Fibroblast of gingiva (primary cell): Measurements from ENCODE around the gene TAX1BP1.

Source experiments
- DNase-seq: peaks from one replicate; pipeline ENCODE4 v3.0.0-alpha.2; 2011; ENCODE audit warnings: low read depth

The TAX1BP1 gene

DNA sequence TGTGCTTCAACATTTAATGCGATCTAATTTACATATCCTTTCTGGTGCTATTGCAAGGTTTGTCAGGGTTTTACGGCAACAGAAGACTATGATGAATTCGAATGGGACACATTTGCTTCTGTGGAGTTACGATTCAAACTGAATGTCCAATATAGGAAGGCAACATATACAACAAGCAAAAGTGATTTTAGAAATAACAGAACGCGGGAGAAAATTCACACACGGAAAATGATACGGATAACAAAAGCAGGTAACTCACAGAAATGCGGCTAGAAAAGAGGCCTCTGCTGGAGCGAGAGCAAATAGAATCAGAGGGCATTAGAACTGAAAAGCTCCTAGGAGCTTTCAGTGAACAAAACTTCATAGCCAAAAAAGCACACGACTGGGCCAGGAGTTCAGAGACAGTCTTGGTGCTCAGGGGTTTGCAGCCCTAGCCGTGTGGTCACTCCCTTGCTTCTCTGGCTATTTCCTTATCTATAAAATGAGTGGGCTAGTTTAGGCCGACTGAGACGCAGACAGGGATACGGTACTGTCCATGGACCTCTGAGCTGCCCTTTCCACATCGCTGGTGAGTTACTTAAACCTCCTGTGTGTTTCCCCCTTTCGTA is 557 bp upstream of the TAX1BP1 start:
- no peak for DNase-seq

DNA sequence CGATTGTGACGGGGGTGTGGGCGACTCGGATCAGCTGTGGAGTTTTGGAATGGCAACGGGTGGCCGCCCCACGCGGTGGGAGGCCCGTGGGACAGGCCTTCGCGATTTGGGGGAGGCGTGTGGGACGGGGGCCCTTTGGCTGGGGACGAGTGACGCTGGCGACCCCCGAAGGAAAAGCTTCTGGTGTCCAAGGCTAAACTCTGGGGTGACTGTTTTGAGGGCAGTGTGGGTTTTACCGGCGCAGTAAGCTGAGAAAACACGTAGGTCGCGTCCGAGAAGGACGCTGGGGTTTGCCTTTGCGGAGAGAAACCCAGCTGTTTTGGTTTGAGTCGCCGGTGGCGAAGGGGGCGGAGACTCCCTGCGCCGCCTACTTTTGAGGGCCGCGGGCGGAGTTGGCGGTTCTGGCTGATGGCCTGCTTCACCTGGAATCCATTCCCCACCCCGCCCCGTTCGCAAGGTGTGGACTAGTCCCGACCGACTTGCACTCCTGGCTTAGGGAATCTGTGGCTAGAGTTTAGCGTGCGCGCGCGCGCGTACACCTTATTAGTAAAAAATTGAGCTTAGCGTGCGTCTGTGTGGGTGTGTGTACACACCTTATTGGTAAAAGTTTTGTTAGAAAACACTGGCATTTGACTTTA is 606 bp downstream of the TAX1BP1 start:
- peak; percentile 63 for DNase-seq

DNA sequence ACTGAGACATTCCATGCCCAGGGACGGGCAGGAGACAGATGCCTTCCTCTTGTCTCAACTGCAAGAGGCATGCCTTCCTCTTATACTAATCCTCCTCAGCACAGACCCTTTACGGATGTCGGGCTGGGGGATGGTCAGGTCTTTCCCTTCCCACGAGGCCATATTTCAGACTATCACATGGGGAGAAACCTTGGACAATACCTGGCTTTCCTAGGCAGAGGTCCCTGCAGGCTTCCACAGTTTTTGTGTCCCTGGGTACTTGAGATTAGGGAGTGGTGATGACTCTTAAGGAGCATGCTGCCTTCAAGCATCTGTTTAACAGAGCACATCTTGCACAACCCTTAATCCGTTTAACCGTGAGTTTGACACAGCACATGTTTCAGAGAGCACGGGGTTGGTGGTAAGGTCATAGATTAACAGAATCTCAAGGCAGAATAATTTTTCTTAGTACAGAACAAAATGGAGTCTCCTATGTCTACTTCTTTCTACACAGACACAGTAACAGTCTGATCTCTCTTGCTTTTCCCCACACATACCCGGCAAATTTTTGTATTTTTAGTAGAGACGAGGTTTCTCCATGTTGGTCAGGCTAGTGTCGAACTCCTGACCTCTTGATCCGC is 2.2 kb downstream of the TAX1BP1 start:
- peak; percentile 6 for DNase-seq

DNA sequence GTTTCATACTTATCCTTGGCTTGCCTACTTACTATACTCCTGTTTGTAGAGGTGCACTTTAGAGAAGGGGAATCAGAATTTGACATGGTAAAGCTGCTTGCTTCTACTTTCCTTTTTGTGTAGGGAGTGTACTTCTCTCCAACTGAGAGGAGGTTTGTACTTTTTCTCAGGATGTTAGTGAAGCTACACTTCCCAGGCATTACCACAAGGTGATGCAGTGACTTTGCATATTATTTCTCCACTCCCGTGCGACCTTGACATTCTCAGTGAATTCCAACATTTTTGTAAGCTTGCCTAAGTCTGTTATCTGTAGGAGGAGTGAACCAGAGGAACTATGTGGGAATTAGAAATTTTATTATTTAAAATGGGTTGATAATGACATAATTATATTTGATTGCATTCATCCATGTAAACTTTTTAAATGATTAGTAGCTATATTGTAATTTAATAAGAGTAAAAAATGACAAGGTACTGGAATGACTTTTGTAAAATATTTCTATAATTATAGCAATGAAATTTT is 5.2 kb downstream of the TAX1BP1 start:
- peak; percentile 19 for DNase-seq

DNA sequence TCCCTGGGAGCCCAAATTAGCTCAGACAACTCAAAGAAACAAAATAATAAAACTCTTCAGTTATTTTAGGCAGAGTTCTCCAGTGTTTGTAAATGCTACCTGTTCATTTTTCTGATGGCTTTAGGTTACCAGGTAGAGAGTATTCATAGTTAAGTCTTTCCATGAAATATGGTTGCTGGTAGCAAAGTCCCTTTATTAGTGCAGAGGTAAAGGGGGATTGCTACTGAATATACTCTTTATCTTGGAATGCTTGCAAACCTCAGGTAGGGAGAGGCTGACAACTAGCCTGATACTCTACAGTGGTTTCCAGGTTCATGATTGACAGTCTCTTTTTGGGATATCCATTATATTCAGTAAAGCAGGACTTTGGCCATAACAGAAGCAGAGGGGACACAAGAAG is 6.5 kb downstream of the TAX1BP1 start:
- DNase-seq: no peak

DNA sequence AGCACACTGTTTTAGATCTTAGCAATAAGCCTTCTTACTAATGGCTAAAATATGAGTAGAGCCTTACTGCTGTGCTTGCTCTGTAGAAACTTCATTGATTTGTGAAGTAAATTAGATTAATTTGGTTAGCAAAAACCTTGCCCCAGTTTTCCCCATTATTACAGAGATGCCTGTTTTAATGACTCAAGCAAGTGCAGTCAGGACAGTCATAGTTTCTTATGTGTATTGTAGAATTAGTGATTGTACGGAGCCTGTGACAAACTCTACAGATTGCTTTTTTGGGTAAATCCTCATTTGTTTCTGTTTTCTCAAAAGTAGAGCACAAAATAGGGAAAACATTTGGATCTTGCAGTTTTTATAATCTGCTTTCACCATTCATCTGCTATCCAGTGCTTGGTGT is 7.0 kb downstream of the TAX1BP1 start:
- no peak for DNase-seq

DNA sequence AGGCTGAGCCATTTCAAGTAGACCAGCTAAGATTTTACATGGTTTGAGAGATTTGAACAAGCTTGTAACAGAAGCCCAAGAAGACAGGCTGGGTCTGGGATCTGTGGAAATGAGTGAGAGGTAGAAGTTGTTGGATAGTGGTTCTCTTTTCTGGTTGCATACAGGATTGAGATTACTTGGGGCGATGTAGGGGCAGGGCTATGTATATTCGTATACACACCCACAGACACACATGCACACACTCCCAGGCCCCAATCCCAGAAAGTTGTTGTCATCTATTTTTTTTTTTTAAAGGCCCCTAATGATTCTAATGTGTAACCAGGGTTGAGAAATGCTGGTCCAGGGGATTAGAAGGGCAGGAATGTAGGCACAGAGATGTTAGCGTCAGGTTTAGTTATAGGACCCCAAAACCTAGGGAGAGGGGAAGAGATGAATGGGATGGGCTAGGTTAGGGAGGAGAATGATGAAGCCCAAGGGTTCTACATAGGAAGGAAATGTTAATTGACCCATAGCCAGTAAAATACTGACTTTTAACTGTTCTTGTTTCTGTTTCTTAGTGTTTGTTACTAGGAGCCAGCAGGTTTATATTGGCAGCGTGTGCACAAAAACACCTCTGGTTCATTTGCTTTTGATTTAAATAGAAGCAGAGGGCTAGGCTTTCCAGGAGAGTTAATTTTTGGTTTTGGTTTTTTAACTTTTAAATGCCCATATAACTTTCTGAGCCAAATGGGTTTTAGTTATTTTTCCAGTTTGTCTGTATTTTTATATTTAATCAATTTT is 7.8 kb downstream of the TAX1BP1 start:
- DNase-seq: no peak

DNA sequence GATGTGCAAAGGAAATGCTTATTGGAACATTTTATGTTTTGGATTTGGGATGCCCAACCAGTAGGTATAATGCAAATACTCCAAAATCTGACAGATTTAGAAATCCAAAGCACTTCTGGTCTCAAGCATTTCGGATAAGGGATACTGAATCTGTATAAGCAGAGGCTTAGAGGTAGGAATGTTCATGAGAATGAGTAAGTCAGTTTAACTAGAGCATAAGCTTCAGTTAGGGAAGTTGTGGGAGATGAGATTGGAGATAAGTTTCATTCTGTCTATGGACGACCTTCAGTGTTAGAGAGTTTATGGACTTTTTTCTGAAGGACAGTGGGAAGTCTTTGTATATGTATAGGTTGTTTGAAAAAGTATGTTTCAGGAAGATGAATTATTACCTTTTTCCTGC is 10.4 kb downstream of the TAX1BP1 start:
- no peak for DNase-seq

DNA sequence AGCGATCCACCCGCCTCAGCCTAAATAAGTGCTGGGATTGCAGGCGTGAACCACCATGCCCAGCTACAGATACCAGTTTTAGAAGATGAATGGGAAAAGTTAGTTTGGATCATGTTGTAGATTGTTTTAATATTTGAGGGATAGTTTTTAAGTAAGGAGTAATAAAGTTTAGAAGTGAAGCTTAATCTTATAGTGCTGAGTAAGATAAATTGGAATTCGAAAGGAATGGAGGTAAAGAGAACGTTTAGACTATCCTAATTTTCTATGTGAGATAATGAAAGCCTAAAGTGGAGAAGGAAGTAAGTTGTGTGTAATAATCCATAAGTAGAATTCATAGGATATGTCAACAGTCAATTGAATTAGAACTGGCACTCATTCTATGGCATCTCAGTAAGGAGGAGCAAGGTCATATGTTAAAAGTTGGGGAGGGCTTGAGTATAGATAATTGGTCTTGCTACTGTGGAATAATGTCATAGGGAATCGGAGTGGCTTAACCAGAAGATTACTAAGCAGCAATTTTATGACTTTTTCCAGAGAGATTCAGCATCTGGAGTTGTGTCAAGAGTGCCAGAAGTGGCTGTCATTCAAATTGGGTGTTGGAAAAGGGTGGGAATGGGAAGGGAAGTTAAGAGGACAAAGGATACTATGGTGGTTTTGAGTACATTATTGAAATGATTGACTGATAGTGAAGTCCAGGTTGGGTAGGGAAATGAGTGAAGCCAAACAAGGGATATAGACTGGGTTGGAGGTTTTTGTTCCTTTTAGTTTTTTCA is 12.1 kb downstream of the TAX1BP1 start:
- no peak for DNase-seq

DNA sequence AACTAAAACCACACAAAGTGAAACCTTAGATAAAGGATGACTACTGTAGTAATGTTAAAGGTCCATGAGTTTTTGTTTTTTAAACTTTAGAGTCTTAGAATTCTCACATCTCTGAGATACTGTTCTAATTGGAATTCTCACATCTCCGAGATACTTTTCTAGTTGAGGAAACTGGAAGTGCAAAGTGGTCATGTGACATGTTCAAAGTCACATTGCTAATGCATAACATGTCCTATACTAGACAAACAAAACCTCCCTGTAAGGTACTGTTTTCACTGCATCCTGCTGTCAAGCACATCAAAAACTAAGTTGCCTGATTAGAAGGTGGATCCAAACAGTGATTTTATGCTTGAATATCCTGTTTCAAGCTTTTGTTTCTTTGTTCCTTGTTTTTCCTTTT is 13.9 kb downstream of the TAX1BP1 start:
- no peak for DNase-seq

DNA sequence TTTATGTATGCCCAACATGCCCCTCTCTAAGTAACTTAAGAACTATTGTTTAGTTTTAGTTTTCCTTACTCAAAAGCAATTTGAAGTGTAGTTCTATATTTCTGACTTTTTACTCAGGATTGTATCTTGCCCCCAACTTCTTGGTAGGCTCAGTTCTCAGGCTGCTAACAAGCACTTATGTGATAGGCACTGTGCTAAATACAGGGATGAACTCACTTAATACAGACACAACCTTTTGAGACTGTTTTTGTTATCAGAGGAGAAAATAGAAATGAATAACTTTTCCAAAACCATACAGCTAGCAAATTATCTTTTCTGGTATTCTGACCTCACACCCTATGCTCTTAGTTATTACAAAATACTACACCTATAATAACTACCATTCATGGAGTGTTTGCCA is 16.3 kb downstream of the TAX1BP1 start:
- DNase-seq: no peak

DNA sequence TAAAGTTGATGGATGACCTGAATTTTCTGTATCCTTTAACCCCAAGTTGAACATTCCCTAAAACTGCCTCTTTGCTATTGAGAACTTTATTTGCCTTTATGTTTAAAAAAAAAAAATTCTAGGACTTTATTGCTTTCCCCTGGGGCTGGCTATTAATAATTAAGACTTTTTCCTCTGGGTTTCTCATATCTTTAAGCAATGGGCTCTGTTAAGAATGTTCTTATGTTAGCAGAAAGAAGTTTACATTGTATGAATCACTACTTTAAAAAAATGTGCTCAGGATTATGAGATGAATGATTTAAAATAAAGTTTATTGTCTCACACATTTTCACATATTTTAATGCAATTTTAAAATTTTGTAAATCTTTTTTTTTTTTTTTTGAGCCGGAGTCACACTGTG is 19.5 kb downstream of the TAX1BP1 start:
- no peak for DNase-seq

DNA sequence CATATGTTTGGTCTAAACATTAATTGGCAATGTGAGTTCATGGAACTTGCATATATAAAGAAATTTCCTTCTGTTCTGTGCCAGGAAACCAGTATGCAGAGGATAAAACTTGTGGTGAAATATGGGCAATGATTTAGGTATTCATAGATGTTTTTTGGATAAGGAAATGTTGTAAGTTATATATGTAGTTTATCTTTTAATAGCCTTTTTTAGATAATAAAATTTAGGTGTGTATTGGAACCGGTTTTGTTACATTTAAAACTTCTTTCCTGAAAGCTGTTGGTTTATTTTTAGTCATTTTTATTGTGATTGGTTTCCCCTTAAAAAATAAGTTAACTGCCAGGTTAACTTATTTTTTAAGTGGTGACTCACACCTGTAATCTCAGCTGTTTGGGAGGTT is 22.1 kb downstream of the TAX1BP1 start:
- DNase-seq: no peak

DNA sequence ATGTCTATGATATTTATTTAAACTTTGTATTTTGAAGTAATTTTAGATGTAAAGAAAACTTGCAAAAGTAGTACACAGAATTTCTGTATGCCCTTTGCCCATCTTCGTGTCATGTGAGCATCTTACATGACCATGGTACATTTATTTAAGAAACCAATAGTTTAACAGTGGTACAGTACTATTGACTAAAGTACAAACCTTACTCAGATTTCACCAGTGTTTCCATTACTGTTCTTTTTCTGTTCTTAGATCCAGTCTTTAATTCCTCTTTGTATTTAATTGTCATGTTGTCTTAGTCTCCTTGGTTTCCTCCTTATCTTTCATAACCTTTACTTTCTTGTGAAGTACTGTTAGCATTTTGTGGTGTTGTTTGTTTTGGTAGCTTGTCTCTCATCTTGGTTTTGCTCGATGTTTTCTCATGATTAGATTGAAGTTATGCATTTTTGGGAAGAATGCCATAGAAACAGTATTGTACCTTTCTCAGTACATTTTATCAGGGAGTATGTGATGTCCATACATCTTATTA is 24.1 kb downstream of the TAX1BP1 start:
- DNase-seq: no peak

DNA sequence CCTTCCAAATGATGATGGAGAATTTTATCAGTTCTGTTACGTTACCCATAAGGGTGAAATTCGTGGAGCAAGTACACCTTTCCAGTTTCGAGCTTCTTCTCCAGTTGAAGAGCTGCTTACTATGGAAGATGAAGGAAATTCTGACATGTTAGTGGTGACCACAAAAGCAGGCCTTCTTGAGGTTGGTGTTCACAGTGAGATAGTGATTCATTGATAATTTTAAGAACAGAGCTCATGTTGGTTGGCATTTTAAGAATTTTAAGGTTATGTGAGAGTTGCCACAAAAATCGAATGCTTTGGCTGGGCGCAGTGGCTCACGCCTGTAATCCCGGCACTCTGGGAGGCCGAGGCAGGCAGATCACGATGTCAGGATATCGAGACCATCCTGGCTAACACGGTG is 25.9 kb downstream of the TAX1BP1 start:
- DNase-seq: no peak

DNA sequence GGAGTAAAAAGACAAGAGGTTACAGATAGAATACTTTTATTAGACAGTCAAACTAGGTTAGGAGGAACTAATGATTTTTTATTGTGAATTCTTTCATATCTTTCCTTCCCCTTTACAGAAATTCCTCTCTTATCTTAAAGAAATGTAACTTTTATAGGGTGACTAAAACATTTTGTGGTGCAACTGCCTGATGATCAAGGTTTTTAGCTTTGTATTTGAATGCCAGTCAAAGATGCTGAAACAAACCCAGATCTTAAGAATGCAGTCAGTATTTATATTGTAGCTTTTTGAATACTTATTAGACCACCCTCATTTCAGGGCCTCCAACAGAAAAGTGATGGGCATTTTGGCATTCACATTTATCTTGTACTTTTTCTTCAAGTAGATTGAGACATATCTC is 27.4 kb downstream of the TAX1BP1 start:
- DNase-seq: no peak

DNA sequence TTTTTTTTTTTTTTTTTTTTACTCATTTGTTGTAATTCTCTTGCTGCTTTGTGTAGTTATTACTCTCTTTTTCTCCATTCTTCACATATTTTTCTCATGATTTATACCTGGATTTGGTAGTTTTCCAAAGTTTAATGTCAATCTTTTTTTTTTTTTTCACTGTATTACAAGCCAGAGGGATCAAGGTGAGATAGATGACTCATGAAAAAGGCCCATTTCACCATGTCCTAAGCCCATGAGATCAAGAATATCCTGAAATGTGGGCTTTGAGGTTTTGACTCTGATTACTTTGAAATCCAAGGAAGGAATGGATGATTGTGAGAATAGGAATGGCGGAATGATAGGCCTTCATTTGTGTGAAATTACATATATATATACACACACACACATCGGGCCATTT is 31.1 kb downstream of the TAX1BP1 start:
- no peak for DNase-seq

DNA sequence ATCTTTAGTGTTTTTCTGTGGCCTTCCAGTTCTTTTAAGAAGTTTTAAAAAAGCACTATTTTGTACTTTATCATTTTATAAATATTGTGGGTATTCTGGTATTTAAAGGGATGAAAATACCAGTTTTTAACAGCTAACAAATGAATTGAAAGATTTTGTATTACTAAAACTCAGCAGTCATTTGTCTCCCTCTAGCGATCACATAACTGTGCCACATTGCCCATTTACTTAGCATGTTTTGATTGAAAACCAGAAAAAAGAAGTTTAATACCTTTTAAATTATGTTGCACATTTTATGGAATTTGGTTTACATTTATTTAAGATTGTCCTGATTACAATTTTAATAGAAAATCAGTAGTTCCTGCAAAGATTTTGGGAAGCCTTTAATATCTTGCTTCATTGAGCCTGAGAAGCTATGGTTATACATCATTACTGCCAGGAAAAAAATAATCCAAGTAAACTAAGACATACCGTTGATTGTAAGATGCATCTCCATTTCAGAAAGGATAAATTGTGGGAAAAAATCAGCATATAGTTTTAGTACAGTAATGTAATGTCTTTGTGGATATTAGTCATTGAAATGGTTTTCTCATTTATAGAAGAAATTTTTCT is 34.9 kb downstream of the TAX1BP1 start:
- peak; percentile 30 for DNase-seq

DNA sequence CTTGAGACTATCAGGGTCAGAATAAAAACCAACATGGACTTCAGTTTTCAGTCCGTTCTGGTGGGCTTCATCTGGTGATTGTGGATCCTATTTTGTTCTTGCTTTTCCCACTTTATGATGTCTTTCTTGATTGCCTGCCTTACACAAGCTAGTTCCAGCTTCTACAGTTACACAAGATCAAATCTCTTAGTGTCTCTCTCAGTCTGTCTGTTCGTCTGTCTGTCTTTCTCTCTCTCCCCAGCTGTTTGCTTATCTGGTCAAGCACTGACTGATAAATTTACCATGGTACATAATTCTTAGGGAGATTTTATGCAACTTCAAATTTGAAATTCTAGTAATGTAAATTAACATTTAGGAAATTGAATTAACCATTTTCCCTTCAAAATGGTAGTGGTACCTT is 35.8 kb downstream of the TAX1BP1 start:
- no peak for DNase-seq

DNA sequence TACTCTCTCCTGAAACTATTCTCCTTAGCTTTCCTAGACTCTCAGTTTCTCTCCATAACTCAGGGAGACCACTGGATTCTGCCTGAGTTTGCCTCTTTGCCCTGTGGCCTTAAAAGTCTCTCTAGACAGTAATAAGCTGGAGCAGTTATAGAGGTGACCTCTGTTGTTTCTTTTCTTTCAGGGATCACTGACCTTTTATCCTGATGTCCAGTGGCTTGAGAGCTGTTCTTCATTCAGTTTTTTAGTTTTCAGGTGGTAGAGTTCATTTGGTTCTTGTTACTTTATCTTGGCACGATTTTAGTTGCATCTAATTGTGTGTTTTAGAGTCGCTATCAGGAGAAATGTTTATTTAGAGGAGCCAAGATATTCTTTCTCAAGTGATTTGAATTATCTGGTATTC is 37.7 kb downstream of the TAX1BP1 start:
- no peak for DNase-seq

DNA sequence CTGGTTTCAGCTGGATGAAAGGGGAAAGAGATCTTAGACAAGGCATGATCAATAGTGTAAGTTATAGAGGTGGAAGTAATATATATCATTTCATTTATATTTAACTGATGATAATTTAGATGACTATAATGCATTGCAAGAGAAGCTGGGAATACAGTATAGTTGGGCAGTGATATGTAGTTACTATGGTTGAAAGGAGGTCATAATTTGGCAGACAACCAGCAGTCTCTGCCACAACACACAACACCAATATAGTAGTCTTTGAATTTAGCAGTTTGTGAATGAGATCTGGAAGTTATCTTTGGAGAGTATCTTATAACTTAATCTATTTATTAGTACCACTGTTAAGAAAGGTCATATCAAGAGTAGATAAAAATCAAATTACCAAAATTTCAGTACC is 39.9 kb downstream of the TAX1BP1 start:
- DNase-seq: no peak
